Thoracic aorta (tissue), 2 donors: Measurements from ENCODE around the gene FAM227B. TPM values are rescaled to one million over a fixed set of nuclear protein-coding genes. Genes with fewer than 3 reads are reported as not detected.

Experiments used
- ATAC-seq: fragments of 150-250 bp; one replicate; pipeline ENCODE4 v1.8.0; 2017; ENCODE audit warnings: low read depth; ENCODE audit not compliant: insufficient number of reproducible peaks, low FRiP score
- DNase-seq: peaks from one replicate; pipeline ENCODE4 v3.0.0-alpha.2; 2020; ENCODE audit warnings: low spot score
- H3K27ac ChIP-seq, 2 donors: fragments of 200-600 bp; sonication (generic); 1 replicate in 1 of 2; 2 replicates in 1 of 2; pipeline ENCODE4 v1.5.1; 2016; ENCODE audit warnings: mild to moderate bottlenecking in 2 of 2, moderate library complexity in 2 of 2
- H3K27me3 ChIP-seq: fragments of 200-600 bp; sonication (generic); replicated peaks from 2 replicates; pipeline ENCODE4 v1.6.0; 2016; ENCODE audit warnings: mild to moderate bottlenecking; ENCODE audit not compliant: insufficient read depth
- H3K36me3 ChIP-seq: fragments of 200-600 bp; sonication (generic); one replicate; pipeline ENCODE4 v1.5.1; 2016
- H3K4me1 ChIP-seq, 2 donors: fragments of 200-600 bp; sonication (generic); 1 replicate in 1 of 2; 2 replicates in 1 of 2; pipeline versions ENCODE4 v1.5.1 to v1.6.0; 2016; ENCODE audit warnings: low read depth in 2 of 2, mild to moderate bottlenecking in 1 of 2; ENCODE audit not compliant: control insufficient read depth in 1 of 2
- H3K4me3 ChIP-seq: fragments of 200-600 bp; sonication (generic); 2 replicates; pipeline ENCODE4 v1.5.1; 2016; ENCODE audit warnings: mild to moderate bottlenecking
- H3K9me3 ChIP-seq: fragments of 200-600 bp; sonication (generic); 2 replicates; pipeline ENCODE4 v1.5.1; 2016
- total RNA-seq, 2 donors: library from RNA; depleted of rRNA; stranded (reverse); fragments of >200 nt; gene quantifications; one replicate each; pipeline versions ENCODE4 v1.1.0 to v1.2.3, GENCODE V29; 2016
- TF ChIP-seq, protein P1 (sequence below): fragments of 200-600 bp; sonication (generic); IDR thresholded peaks from one replicate; pipeline ENCODE4 v1.5.1; 2019; ENCODE audit warnings: antibody characterized with exemption

Gene FAM227B
- total RNA-seq, 2 donors from 2014 or later: 3.2 to 15.2 TPM

DNA sequence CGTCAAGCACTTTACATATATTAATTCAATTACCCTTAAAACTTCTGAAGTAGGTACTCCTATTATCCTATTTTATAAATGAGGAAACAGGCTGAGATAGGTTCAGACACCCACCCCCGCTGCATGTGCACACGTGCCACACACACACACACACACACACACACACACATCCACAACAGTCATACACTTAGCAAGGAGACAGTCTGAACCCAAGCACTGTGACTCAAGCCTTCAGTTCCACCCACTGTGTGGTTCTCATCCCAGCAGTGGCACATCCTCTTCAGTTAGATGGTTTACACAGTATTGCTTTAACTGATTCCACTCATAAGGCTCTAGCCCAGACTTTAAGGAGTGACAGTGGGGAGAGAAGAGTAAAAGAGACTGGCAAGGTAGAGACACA is 288.7 kb downstream of the FAM227B start:
- H3K4me3 ChIP-seq: no peak overlapping the region
- ATAC-seq (no peak), DNase-seq (no peak)
- H3K27ac ChIP-seq: no peak overlapping the region
- no peaks in the 10 kb centered on the region for H3K27me3 ChIP-seq
- H3K4me1 ChIP-seq: no peaks in the 10 kb centered on the region
- no peaks in the 10 kb centered on the region for H3K36me3 ChIP-seq
- no peaks in the 10 kb centered on the region for H3K9me3 ChIP-seq
- TF ChIP-seq, protein P1, sequence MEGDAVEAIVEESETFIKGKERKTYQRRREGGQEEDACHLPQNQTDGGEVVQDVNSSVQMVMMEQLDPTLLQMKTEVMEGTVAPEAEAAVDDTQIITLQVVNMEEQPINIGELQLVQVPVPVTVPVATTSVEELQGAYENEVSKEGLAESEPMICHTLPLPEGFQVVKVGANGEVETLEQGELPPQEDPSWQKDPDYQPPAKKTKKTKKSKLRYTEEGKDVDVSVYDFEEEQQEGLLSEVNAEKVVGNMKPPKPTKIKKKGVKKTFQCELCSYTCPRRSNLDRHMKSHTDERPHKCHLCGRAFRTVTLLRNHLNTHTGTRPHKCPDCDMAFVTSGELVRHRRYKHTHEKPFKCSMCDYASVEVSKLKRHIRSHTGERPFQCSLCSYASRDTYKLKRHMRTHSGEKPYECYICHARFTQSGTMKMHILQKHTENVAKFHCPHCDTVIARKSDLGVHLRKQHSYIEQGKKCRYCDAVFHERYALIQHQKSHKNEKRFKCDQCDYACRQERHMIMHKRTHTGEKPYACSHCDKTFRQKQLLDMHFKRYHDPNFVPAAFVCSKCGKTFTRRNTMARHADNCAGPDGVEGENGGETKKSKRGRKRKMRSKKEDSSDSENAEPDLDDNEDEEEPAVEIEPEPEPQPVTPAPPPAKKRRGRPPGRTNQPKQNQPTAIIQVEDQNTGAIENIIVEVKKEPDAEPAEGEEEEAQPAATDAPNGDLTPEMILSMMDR: no peak

DNA sequence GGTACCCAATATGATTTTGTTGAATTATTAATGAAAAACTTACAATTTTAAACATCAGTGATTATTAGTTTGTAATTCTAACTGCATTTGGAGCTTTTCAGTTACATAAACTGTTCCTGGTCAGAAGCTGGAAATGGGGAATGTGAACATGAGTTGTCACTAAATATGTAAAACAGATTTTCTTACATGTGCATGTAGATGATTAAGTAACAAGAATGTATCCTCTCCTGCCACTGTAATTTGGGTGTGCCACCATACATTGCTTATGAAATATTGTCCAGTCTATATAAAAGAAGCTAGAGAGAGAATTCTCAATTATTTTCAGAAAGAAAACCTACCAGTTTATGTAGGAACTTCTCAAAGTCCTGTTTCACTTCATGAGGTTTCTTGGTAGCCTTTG is 289.2 kb downstream of the FAM227B start:
- H3K27ac ChIP-seq: no peak overlapping the region
- H3K9me3 ChIP-seq: no peaks in the 10 kb centered on the region
- DNase-seq (no peak), ATAC-seq (no peak)
- H3K4me3 ChIP-seq: no peak overlapping the region
- no peaks in the 10 kb centered on the region for H3K36me3 ChIP-seq
- H3K27me3 ChIP-seq: no peaks in the 10 kb centered on the region
- H3K4me1 ChIP-seq: no peaks in the 10 kb centered on the region
- TF ChIP-seq, protein P1: no peak

DNA sequence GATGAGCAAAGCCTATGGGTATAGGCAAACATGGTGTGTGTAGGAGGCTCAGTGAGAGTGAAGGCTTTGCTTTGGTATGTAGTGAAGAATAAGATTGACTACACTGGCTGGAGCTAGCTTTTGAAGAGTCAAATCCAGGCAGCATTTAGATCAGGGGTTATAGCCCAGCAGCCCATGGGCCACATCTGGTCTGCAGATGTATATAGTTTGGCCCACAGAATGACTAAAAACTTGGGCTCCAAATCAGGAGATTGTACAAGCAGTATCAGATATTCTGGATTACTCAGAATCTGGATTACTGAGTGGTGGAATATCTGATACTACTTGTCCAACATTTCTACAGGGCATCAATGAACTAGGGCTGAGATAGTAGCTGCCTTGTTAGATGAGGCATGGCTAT is 290.5 kb downstream of the FAM227B start:
- DNase-seq (no peak), ATAC-seq (no peak)
- H3K27me3 ChIP-seq: no peaks in the 10 kb centered on the region
- H3K4me1 ChIP-seq: no peaks in the 10 kb centered on the region
- no peak overlapping the region for H3K27ac ChIP-seq
- H3K36me3 ChIP-seq: no peaks in the 10 kb centered on the region
- no peaks in the 10 kb centered on the region for H3K9me3 ChIP-seq
- no peak overlapping the region for H3K4me3 ChIP-seq
- TF ChIP-seq, protein P1: no peak

DNA sequence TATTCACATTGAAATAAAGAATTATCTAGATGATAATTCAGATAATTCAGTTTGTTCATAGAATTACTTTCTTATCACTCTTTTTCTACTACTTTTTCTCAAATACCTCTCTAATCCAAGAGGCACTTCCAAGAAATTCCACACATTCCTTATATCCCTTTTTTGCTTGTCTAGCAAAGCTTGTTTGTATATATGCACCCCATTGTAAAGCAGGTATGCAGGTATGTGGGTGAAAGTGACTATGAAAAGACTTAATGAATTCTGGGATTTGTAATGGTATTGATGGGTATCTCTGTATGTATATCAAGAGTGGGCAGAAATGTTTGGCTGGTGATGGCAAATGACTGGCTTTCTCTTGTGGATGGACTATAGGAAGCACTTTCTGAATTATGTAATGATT is 291.7 kb downstream of the FAM227B start:
- Histone ChIP-seq H3K27ac (no peak overlapping the region), H3K27me3 (no peaks in the 10 kb centered on the region), H3K36me3 (no peaks in the 10 kb centered on the region), H3K4me1 (no peaks in the 10 kb centered on the region), H3K9me3 (no peaks in the 10 kb centered on the region), H3K4me3 (no peak overlapping the region)
- ATAC-seq (no peak), DNase-seq (no peak)
- TF ChIP-seq, protein P1: no peak

DNA sequence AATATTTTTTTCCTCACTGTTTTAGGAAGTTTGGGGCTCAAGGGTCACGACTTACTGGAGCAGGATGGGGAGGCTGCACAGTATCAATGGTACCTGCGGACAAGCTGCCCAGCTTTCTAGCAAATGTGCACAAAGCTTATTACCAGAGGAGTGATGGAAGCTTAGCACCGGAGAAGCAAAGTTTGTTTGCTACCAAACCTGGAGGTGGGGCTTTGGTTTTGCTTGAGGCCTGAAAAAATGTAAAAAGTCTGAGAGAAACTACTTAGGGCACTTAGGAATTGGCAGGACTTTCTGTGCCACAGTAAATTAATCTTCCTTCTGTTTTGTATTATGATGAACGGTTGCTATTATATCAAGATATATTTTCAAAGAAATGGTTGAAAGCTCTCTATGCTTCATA is 292.7 kb downstream of the FAM227B start:
- TF ChIP-seq, protein P1: no peak
- Histone ChIP-seq H3K4me3 (no peak overlapping the region), H3K4me1 (no peaks in the 10 kb centered on the region), H3K27ac (no peak overlapping the region), H3K36me3 (no peaks in the 10 kb centered on the region), H3K9me3 (no peaks in the 10 kb centered on the region), H3K27me3 (no peaks in the 10 kb centered on the region)
- ATAC-seq (no peak), DNase-seq (no peak)
